ENCODE measurements around the gene GET4.
"Not testable (repeated sequence)": the region's sequence is repeated elsewhere in the genome, so short reads cannot be mapped to it uniquely, and the experiment has no call there.

GET4 gene

GRCh38 chr7:921581-922333, 45.4 kb downstream of the GET4 start:
- Histone ChIP-seq H3K36me3 (ENCODE audit: control insufficient read depth, insufficient read depth, low read length) (no peaks in the 10 kb centered on the region), H3K27ac (no peak overlapping the region), H3K9ac (no peak overlapping the region), H3K4me3 (ENCODE audit: low read depth, low read length) (no peak overlapping the region), H2AFZ (no peak overlapping the region), H3K4me1 (no peaks in the 10 kb centered on the region), H3K79me2 (no peaks in the 10 kb centered on the region), H3K4me2 (ENCODE audit: low read length) (no peak overlapping the region), H3K9me3 (ENCODE audit: control insufficient read depth, low read length) (no peaks in the 10 kb centered on the region), H3K27me3 (ENCODE audit: control insufficient read depth, insufficient read depth, low read length) (no peaks in the 10 kb centered on the region)
- TF ChIP-seq, protein P1, sequence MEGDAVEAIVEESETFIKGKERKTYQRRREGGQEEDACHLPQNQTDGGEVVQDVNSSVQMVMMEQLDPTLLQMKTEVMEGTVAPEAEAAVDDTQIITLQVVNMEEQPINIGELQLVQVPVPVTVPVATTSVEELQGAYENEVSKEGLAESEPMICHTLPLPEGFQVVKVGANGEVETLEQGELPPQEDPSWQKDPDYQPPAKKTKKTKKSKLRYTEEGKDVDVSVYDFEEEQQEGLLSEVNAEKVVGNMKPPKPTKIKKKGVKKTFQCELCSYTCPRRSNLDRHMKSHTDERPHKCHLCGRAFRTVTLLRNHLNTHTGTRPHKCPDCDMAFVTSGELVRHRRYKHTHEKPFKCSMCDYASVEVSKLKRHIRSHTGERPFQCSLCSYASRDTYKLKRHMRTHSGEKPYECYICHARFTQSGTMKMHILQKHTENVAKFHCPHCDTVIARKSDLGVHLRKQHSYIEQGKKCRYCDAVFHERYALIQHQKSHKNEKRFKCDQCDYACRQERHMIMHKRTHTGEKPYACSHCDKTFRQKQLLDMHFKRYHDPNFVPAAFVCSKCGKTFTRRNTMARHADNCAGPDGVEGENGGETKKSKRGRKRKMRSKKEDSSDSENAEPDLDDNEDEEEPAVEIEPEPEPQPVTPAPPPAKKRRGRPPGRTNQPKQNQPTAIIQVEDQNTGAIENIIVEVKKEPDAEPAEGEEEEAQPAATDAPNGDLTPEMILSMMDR (IDR thresholded peaks at IDR 0.05), result no peak

GRCh38 chr7:922334-923107, 46.2 kb downstream of the GET4 start:
- H2AFZ ChIP-seq, result no peak overlapping the region
- no peaks in the 10 kb centered on the region for H3K36me3 ChIP-seq (ENCODE audit: control insufficient read depth, insufficient read depth, low read length)
- no peak overlapping the region for H3K4me2 ChIP-seq (ENCODE audit: low read length)
- TF ChIP-seq, protein P1 (IDR thresholded peaks at IDR 0.05), result no peak
- peaks cover 2% of the 10 kb centered on the region for H3K79me2 ChIP-seq
- H3K4me1 ChIP-seq, result no peaks in the 10 kb centered on the region
- H3K4me3 ChIP-seq (ENCODE audit: low read depth, low read length), result no peak overlapping the region
- no peak overlapping the region for H3K9ac ChIP-seq
- no peaks in the 10 kb centered on the region for H3K27me3 ChIP-seq (ENCODE audit: control insufficient read depth, insufficient read depth, low read length)
- no peak overlapping the region for H3K27ac ChIP-seq
- H3K9me3 ChIP-seq (ENCODE audit: control insufficient read depth, low read length), result no peaks in the 10 kb centered on the region

DNA sequence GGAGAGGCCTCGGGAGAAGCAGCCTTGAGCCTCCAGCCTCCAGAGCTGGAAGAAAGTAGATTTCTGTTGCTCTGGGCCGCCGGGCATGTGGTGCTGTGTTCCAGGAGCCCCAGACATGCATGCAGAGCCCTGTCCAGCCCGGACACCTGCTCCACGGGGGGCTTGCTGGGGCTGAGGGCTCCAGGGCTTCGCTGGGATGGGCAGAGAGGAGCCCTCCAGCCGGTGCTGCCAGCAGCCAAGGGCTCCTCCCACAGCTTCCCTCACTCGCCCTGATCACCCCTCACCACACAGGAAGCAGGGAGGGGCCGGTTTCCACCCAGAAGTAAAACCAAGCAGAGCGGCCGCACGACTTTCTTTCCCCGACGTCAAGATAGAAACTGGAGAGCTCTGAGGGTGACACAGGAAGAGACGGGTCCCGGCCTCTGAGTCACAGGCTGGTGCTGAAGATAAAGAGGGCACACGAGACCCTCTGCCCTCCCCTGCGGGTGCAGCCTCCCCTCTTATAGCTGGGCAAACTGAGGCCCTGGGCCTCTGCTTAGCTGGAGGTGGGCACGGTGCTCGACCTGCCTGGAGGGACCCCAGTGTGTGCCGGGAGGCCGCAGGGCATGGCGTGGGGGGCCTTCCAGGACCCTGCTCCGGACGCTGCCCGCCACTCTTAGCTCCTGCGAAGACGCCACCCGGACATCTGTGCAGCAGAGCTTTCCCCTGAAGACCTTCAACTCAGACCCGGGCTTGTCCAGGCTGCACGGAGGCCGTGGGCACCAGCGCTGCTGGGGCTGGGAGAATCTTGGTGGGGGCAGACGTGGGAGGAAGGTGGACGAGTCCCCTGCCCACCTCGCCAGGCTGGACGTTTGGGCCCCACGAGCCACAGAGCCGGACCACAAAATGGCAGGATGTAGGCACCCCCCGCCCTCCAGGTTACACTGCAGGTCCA, 47.0 kb downstream of the GET4 start:
- Histone ChIP-seq H2AFZ (no peak overlapping the region), H3K4me3 (ENCODE audit: low read depth, low read length) (no peak overlapping the region), H3K27ac (no peak overlapping the region), H3K36me3 (ENCODE audit: control insufficient read depth, insufficient read depth, low read length) (no peaks in the 10 kb centered on the region), H3K27me3 (ENCODE audit: control insufficient read depth, insufficient read depth, low read length) (no peaks in the 10 kb centered on the region), H3K79me2 (peaks cover 2% of the 10 kb centered on the region), H3K9ac (no peak overlapping the region), H3K4me2 (ENCODE audit: low read length) (no peak overlapping the region), H3K4me1 (no peaks in the 10 kb centered on the region), H3K9me3 (ENCODE audit: control insufficient read depth, low read length) (no peaks in the 10 kb centered on the region)
- TF ChIP-seq, protein P1 (IDR thresholded peaks at IDR 0.05), result no peak

DNA sequence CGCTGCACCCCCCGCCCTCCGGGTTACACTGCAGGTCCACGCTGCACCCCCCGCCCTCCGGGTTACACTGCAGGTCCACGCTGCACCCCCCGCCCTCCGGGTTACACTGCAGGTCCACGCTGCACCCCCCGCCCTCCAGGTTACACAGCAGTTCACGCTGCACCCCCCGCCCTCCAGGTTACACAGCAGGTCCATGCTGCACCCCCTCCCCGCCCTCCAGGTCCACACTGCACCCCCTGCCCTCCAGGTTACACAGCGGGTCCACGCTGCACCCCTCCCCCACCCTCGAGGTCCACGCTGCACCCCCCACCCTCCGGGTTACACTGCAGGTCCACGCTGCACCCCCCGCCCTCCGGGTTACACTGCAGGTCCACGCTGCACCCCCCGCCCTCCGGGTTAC, 47.7 kb downstream of the GET4 start:
- not testable (repeated sequence) for H3K4me3 ChIP-seq (ENCODE audit: low read depth, low read length); H3K4me2 ChIP-seq (ENCODE audit: low read length); H3K9me3 ChIP-seq (ENCODE audit: control insufficient read depth, low read length); H3K79me2 ChIP-seq; H2AFZ ChIP-seq; H3K4me1 ChIP-seq; H3K27ac ChIP-seq; H3K27me3 ChIP-seq (ENCODE audit: control insufficient read depth, insufficient read depth, low read length); H3K36me3 ChIP-seq (ENCODE audit: control insufficient read depth, insufficient read depth, low read length); H3K9ac ChIP-seq

Data from parathyroid adenoma (tissue), 2 donors.